HG02588 (cell line): ENCODE results near the gene CPLX3.
A peak's percentile ranks its signal among the peaks of the same experiment; 100 is the strongest.

ENCODE experiments used
- ATAC-seq: cut with Tn5 transposase; IDR thresholded peaks from one replicate; pipeline ENCODE4 v1.9.1; 2021; ENCODE audit warnings: mild to moderate bottlenecking, moderate library complexity; ENCODE audit not compliant: unreplicated experiment

Gene CPLX3

GRCh38 chr15:74827614-74828013 lies 1.2 kb downstream of the CPLX3 start:
- no peak for ATAC-seq

- no peak for ATAC-seq
Observed at GRCh38 chr15:74828835-74829234, 2.4 kb downstream of the CPLX3 start.

GRCh38 chr15:74829486-74829885 lies 3.1 kb downstream of the CPLX3 start:
- no peak for ATAC-seq

GRCh38 chr15:74829991-74830390 lies 3.6 kb downstream of the CPLX3 start:
- no peak for ATAC-seq

- ATAC-seq: no peak
Observed at GRCh38 chr15:74830868-74831267, 4.4 kb downstream of the CPLX3 start.

GRCh38 chr15:74831813-74832495 lies 5.5 kb downstream of the CPLX3 start:
- no peak for ATAC-seq

GRCh38 chr15:74832826-74833225 lies 6.4 kb downstream of the CPLX3 start:
- no peak for ATAC-seq

- ATAC-seq: no peak
Observed at GRCh38 chr15:74833376-74834107, 7.1 kb downstream of the CPLX3 start.

GRCh38 chr15:74835312-74835823 lies 8.9 kb downstream of the CPLX3 start:
- no peak for ATAC-seq

- ATAC-seq: no peak
Observed at GRCh38 chr15:74836846-74837245, 10.4 kb downstream of the CPLX3 start.

GRCh38 chr15:74837482-74838136 lies 11.2 kb downstream of the CPLX3 start:
- no peak for ATAC-seq

- no peak for ATAC-seq
Observed at GRCh38 chr15:74838137-74838516, 11.7 kb downstream of the CPLX3 start.

GRCh38 chr15:74838746-74839525 lies 12.5 kb downstream of the CPLX3 start:
- ATAC-seq: no peak

- no peak for ATAC-seq
Observed at GRCh38 chr15:74839526-74840395, 13.3 kb downstream of the CPLX3 start.

GRCh38 chr15:74840851-74841775 lies 14.7 kb downstream of the CPLX3 start:
- no peak for ATAC-seq

GRCh38 chr15:74841891-74842373 lies 15.5 kb downstream of the CPLX3 start:
- ATAC-seq: no peak

- ATAC-seq: peak; percentile 87
Observed at GRCh38 chr15:74842581-74843444, 16.4 kb downstream of the CPLX3 start, which contains the start of gene ULK3. TSS of gene ULK3 (minus strand) at chr15:74843156. CDS start at chr15:74843105, 51 bp downstream.

- no peak for ATAC-seq
Observed at GRCh38 chr15:74843445-74843828, 17.0 kb downstream of the CPLX3 start.
